Sigmoid colon (tissue), 3 donors: ENCODE measurements around the gene NCAM2.

Experiments used
- CTCF ChIP-seq, 4 experiments: fragments of 450-650 bp in 3 of 4; fragments of 200-600 bp in 1 of 4; IDR thresholded peaks; one replicate each; pipeline ENCODE4 v1.5.1; 2016 to 2019; ENCODE audit warnings: antibody characterized with exemption in 4 of 4, mild to moderate bottlenecking in 3 of 4, moderate library complexity in 2 of 4
- POLR2A ChIP-seq, 2 donors: fragments of 450-650 bp; IDR thresholded peaks; one replicate each; pipeline ENCODE4 v1.6.1; 2016; ENCODE audit warnings: antibody characterized with exemption in 2 of 2, mild to moderate bottlenecking in 2 of 2, moderate library complexity in 2 of 2

DNA sequence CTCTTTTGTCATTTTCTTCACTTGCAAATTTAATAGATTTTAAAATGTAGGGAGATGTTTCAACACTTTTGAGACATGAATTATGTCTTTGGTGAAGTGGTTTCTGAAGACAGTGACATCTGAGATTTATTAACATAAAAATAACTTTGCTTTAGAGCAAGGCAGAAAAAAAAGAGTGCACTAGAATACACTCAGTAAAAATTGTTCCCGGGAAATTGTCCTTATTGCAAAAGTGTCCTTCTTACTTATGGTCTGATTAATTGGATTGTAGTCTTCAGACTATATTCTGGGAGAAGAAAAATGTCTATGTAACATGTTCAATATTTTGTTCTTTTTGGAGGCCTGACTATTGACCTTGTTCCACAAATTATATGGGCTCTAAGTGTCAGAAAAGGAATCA is 468.5 kb downstream of the NCAM2 start:
- TF ChIP-seq POLR2A (IDR thresholded peaks at IDR 0.05) (no peak), CTCF (IDR thresholded peaks at IDR 0.05) (no peak)
